CD4-positive, alpha-beta T cell treated with Interleukin-21 for 1 hour (primary cell): ENCODE results near the gene BRF1.

Experiments
- DNase-seq: peaks from one replicate; pipeline ENCODE4 v3.0.0-alpha.2; 2020

BRF1 gene

DNA sequence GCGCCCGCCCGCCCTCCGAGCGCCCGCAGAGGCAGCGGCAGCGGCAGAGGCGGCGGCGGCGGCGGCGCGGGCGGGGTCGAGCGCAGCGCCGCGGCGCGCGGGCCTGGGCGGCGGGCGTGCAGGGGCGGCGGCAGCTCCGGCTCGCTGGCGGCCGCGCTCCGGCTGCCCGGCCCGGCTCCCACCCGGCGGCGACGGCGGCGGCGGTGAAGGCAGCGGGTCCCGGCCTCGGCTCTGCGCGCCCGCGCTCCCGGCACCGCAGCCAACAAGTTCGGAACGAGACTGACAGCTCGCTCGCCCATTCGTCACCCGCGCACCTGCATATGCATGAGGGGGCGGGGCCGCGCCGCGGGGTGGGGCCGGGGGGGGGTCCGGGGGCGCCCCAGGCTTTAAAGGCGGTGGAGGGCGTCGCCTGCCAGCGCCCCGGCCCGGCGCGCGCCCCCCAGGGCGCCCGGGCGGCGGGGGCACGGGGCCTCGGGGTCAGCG lies 132.3 kb downstream of the BRF1 start, which contains the start of gene JAG2:
Gene JAG2, minus strand, starts transcription at position 281 of the 483 bp plus-strand sequence. CDS start 356 bp downstream, outside the sequence.
- DNase-seq: peak; percentile 60

DNA sequence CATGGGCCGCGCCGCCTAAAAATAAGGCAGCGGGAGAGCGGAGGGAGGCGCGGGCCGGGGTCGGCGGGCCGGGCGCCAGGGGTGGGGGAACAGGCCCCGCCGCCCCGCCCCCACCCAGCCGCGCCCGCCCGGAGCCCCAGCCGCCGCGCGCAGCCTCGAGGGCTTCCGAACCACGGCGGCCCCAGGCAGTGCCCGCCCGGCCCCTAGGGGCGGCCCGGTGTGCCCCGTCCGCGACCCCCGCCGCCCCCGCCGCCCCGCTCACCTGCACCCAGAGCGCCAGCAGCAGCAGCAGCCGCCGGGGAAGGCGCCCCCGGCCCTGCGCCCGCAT lies 132.7 kb downstream of the BRF1 start:
- no peak for DNase-seq

DNA sequence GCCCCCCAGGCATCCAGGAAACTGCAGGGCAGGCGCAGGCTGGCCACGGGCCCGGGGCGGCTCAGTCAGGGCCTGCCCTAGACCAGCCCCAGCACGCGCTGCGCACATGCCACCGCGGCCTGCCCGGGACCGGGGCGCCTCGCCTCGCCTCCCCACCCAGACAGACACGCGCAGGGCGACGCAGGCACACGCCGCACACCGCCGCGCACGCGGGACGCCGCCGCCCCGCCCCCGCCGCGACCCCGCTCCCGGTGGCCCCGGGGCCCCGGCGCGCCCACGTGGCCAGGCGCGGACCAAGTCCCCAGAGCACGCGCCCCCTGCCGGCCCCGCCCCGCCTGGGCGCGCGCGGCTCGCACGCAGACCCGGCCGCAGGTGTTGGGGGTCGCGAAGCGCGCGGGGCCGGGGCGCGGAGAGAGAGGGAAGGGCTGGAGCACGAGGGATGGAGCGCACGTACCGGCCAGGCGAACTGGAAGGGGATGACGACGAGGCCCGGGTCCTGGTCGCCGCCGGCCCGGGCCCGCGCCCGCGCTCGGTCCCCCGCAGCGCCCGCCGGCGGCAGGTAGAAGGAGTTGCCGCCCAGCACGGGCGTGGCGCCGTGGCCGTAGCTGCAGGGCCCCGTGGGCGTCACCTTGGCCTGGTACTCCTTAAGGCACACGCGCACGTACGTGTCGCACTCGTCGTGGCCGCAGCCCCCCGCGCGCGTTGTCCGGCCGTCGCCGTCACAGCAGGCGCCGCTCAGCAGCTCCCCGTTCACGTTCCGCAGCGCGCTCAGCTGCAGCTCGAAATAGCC lies 133.3 kb downstream of the BRF1 start:
- no peak for DNase-seq

- DNase-seq: no peak
These were observed 134.1 kb downstream of the BRF1 start for GRCh38 chr14:105166571-105167302.

GRCh38 chr14:105165761-105166485 lies 134.9 kb downstream of the BRF1 start:
- DNase-seq: no peak

GRCh38 chr14:105165134-105165704 lies 135.6 kb downstream of the BRF1 start:
- DNase-seq: no peak

DNA sequence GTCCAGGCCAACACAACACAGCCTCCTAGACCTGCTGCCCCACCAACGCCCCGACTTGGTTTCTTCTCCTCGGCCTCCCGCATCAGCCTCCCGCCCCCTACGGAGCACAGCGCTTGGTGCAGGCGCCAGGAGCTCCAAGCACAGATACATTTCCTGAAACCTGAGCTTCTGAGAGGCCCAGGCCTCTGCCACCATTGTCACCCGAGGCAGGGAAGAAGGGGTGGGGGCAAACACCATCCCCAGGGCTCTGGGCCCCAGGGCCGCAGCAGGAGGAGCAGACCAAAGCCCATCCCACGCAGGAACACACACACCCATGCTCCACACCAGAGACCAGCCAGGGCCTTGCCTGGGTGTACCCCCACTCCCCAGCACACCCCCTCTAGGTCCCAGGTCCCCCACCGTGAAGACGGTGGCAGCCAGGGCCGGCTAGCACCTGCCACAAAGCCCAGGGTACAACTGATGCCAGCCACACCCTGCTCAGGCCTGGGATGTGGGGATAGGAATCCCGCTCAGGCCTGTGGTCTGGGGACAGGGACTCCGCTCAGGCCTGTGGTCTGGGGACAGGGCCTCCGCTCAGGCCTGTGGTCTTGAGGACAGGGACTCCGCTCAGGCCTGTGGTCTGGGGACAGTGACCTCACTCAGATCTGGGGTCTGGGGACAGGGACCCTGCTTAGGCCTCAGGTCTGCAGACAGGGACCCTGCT lies 137.6 kb downstream of the BRF1 start:
- DNase-seq: no peak

DNA sequence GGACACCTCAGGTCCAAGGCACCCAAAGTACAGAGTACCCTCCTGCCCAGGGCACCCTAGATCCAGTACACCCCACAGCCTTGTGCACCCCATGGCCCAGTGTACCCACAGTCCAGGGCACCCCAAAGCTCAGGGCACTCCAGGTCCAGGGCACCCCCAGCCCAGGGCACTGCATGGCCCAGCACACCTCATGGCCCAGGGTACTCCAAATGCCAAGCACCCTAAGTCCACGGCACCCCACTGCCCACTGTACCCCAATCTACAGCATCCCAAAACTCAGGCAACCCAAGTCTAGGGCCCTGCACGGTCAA lies 138.2 kb downstream of the BRF1 start:
- no peak for DNase-seq

GRCh38 chr14:105161964-105162668 lies 138.7 kb downstream of the BRF1 start:
- DNase-seq: no peak

DNA sequence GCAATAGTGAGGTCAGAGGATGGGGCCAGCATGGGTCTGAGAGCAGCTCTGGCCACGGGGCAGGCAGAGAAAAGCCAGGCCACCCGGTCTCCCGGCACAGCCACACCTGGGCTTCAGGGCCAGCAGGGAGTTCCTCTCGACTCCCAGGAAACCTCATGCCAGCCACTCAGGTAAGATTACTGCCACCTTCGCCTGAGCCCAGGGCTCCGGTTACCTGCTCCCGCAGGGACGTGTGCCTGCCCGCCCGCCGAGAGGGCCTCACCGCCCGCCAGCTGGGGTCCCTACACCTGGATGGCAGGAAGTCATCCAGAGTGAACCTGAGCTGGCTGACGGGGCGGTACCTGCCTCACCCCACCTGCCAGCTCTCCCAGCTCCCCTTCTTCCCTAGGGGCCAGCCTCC lies 139.5 kb downstream of the BRF1 start:
- DNase-seq: no peak

- no peak for DNase-seq
These were observed 140.0 kb downstream of the BRF1 start for GRCh38 chr14:105160776-105161175.

GRCh38 chr14:105159344-105159743 lies 141.5 kb downstream of the BRF1 start:
- DNase-seq: no peak
